Stomach (tissue), 9 donors: ENCODE results near the gene MZF1. TPM values are rescaled to one million over a fixed set of nuclear protein-coding genes. Genes with fewer than 3 reads are reported as not detected.

ENCODE experiments used
- DNase-seq, 2 donors: peaks; one replicate each; pipeline versions ENCODE4 v3.0.0 to v3.0.0-alpha.2; 2013 to 2019
- H3K27ac ChIP-seq, 5 donors: fragments of 200-600 bp in 4 of 5; sonication (generic) in 4 of 5; one replicate each; pipeline ENCODE4 v1.5.1; 2013 to 2019; ENCODE audit warnings: mild to moderate bottlenecking in 1 of 5, moderate library complexity in 1 of 5
- H3K27me3 ChIP-seq, 3 donors: fragments of 200-600 bp; sonication (generic); one replicate each; pipeline ENCODE4 v1.5.1; 2017 to 2019; ENCODE audit warnings: mixed run types in 1 of 3
- H3K36me3 ChIP-seq, 4 donors: fragments of 200-600 bp; sonication (generic); 1 replicate in 3 of 4; 2 replicates in 1 of 4; pipeline ENCODE4 v1.5.1; 2016 to 2019
- H3K4me1 ChIP-seq, 4 donors: fragments of 200-600 bp; sonication (generic); one replicate each; pipeline ENCODE4 v1.5.1; 2016 to 2019
- H3K4me3 ChIP-seq, 4 donors: fragments of 200-600 bp; sonication (generic) in 3 of 4; one replicate each; pipeline ENCODE4 v1.5.1; 2016 to 2019; ENCODE audit warnings: mild to moderate bottlenecking in 1 of 4
- H3K9me3 ChIP-seq, 4 donors: fragments of 200-600 bp; sonication (generic); one replicate each; pipeline ENCODE4 v1.5.1; 2016 to 2019
- CTCF ChIP-seq, 7 experiments: fragments of 450-650 bp in 4 of 7; fragments of 200-600 bp in 3 of 7; sonication (generic) in 3 of 7; IDR thresholded peaks; one replicate each; pipeline ENCODE4 v1.5.1; 2016 to 2019; ENCODE audit warnings: antibody characterized with exemption in 7 of 7, control low read depth in 2 of 7, mild to moderate bottlenecking in 1 of 7
- EP300 ChIP-seq: sonication (generic); formaldehyde crosslinking; IDR thresholded peaks from one replicate; pipeline ENCODE4 v1.6.1; 2017; ENCODE audit warnings: antibody characterized with exemption
- POLR2A ChIP-seq, 4 donors: fragments of 450-650 bp; IDR thresholded peaks; one replicate each; pipeline ENCODE4 v1.6.1; 2016; ENCODE audit warnings: antibody characterized with exemption in 4 of 4, control low read depth in 2 of 4, mild to moderate bottlenecking in 1 of 4, moderate library complexity in 1 of 4
- POLR2AphosphoS5 ChIP-seq, 3 donors: sonication (generic); formaldehyde crosslinking; IDR thresholded peaks; one replicate each; pipeline ENCODE4 v1.6.1; 2016; ENCODE audit warnings: antibody characterized with exemption in 3 of 3
- WGBS, 5 donors: extraction: QIAGEN DNeasy Blood & Tissue Kit in 3 of 5; methylation state at CpG; one replicate each; pipeline versions ENCODE4 v1.1.5 to v1.1.7; 2013 to 2018; 5-methylcytosine and 5-hydroxymethylcytosine counted together
- intact Hi-C: fragments of 100-400 bp; cut with DNase I; formaldehyde crosslinking; loops from one replicate; pipeline ENCODE4 v1.15.1; 2023; ENCODE audit warnings: low total_unique reads
- polyA plus RNA-seq, 3 donors: library from polyadenylated mRNA; stranded (reverse); fragments of 200-250 nt; gene quantifications; one replicate each; pipeline ENCODE4 v1.2.3, GENCODE V29; 2013
- total RNA-seq, 5 donors: library from RNA; depleted of rRNA; stranded (reverse); fragments of >200 nt; gene quantifications; one replicate each; pipeline versions ENCODE4 v1.1.0 to v1.2.3, GENCODE V29; 2014 to 2016
- donor health status: healthy with polysubstance abuse.
- donor health status: Bipolar disorder and iron deficiency.
- donor health status: healthy.

MZF1 gene
- total and polyA plus RNA-seq, 8 donors = 14.0 to 84.9 (median 49.3) TPM

- Histone ChIP-seq H3K36me3 (peaks cover 16 to 25% (median 22%) of the 10 kb centered on the region in 4 donors), H3K4me1 (peaks cover 23 to 59% (median 53%) of the 10 kb centered on the region in 4 donors), H3K27ac (peak within 1 kb of the TSS; percentile 96 to 100 (median 98)), H3K27me3 (no peaks in the 10 kb centered on the region), H3K4me3 (peak within 1 kb of the TSS; percentile 80 to 94 (median 86)), H3K9me3 (no peaks in the 10 kb centered on the region)
- TF ChIP-seq EP300 = no peak
- TF ChIP-seq POLR2AphosphoS5 (IDR thresholded peaks at IDR 0.05) = peak in 2 of 3 donors; percentile 74 to 91
- TF ChIP-seq POLR2A (IDR thresholded peaks at IDR 0.05) = peak in 1 of 4 donors; percentile 9
- TF ChIP-seq CTCF (IDR thresholded peaks at IDR 0.05) = peak in 5 of 7 experiments; percentile 35 to 93 (median 65)
- intact Hi-C loops = no loop called here
- 0 to 1% (median 0%) methylated on average over 76 to 87 of the region's 87 CpGs for WGBS, 5 donors
- DNase-seq = peak; percentile 93 to 98
These were observed 53.5 kb downstream of the MZF1 start, which contains the start of gene ZBTB45 for GRCh38 chr19:58519355-58520256. Gene ZBTB45 (minus strand): TSS chr19:58519810. CDS start chr19:58517673, 2,137 bp downstream.

- Histone ChIP-seq H3K36me3 (peaks cover 16 to 25% (median 22%) of the 10 kb centered on the region in 4 donors), H3K27me3 (no peaks in the 10 kb centered on the region), H3K27ac (peak overlapping the region; percentile 96 to 100 (median 98)), H3K9me3 (no peaks in the 10 kb centered on the region), H3K4me3 (peak overlapping the region; percentile 80 to 94 (median 86)), H3K4me1 (peaks cover 29 to 65% (median 59%) of the 10 kb centered on the region in 4 donors)
- DNase-seq = peak; percentile 59 to 89
- TF ChIP-seq CTCF (IDR thresholded peaks at IDR 0.05) (peak in 2 of 7 experiments; percentile 54 to 71), POLR2A (IDR thresholded peaks at IDR 0.05) (no peak), POLR2AphosphoS5 (IDR thresholded peaks at IDR 0.05) (no peak), EP300 (no peak)
- intact Hi-C loops = no loop called here
- 0 to 2% (median 1%) methylated on average over 14 of the region's 14 CpGs for WGBS, 5 donors
These were observed 54.1 kb downstream of the MZF1 start for GRCh38 chr19:58519087-58519354.

- Histone ChIP-seq H3K9me3 (no peaks in the 10 kb centered on the region), H3K4me1 (peaks cover 33 to 70% (median 64%) of the 10 kb centered on the region in 4 donors), H3K36me3 (peaks cover 16 to 25% (median 23%) of the 10 kb centered on the region in 4 donors), H3K27me3 (no peaks in the 10 kb centered on the region), H3K27ac (peak overlapping the region; percentile 96 to 100 (median 98)), H3K4me3 (peak overlapping the region; percentile 80 to 94 (median 86))
- TF ChIP-seq CTCF (IDR thresholded peaks at IDR 0.05) (peak in 3 of 7 experiments; percentile 28 to 58 (median 35)), EP300 (no peak)
- intact Hi-C loops = no loop called here
- peak in 1 of 2 donors; percentile 46 for DNase-seq
- WGBS, 5 donors = 5 to 9% (median 7%) methylated on average over 18 to 22 of the region's 22 CpGs
These were observed 54.7 kb downstream of the MZF1 start for GRCh38 chr19:58518256-58519086.
